Measurements from ENCODE around the gene RAB11FIP4.

RAB11FIP4 gene

GRCh38 chr17:31522987-31523495 is 131.6 kb downstream of the RAB11FIP4 start:
- no peak for TF ChIP-seq CTCF (IDR thresholded peaks at IDR 0.05; ENCODE audit: control extremely low read depth, extremely low read depth, low read depth, missing control alignments)
- POLR2A ChIA-PET = no interaction called here
- CTCF ChIA-PET = interaction anchor here (0.9 to 11.7 kb wide), 12 partner anchors 11 to 319 kb away, joined by 3 to 178 read pairs (median 10); no protein-coding TSS in a partner anchor
- DNase-seq (ENCODE audit: extremely low spot score) = no peak

GRCh38 chr17:31523862-31524730 is 132.6 kb downstream of the RAB11FIP4 start:
- TF ChIP-seq CTCF (IDR thresholded peaks at IDR 0.05; ENCODE audit: control extremely low read depth, extremely low read depth, low read depth, missing control alignments) = no peak
- ChIA-PET POLR2A (no interaction called here), CTCF (interaction anchor here (0.9 to 11.7 kb wide), 21 partner anchors 9 to 319 kb away, joined by 3 to 178 read pairs (median 4); no protein-coding TSS in a partner anchor)
- DNase-seq (ENCODE audit: extremely low spot score) = no peak

GRCh38 chr17:31524926-31525800 is 133.7 kb downstream of the RAB11FIP4 start:
- POLR2A ChIA-PET = no interaction called here
- CTCF ChIA-PET = interaction anchor here (0.6 to 11.7 kb wide), 30 partner anchors 8 to 318 kb away, joined by 3 to 178 read pairs (median 4); no protein-coding TSS in a partner anchor
- peak; percentile 90 for TF ChIP-seq CTCF (IDR thresholded peaks at IDR 0.05; ENCODE audit: control extremely low read depth, extremely low read depth, low read depth, missing control alignments)
- DNase-seq (ENCODE audit: extremely low spot score) = peak; percentile 88

- ChIA-PET CTCF (interaction anchor here (0.7 to 11.7 kb wide), 19 partner anchors 9 to 317 kb away, joined by 3 to 178 read pairs (median 5); no protein-coding TSS in a partner anchor), POLR2A (no interaction called here)
- peak; percentile 14 for TF ChIP-seq CTCF (IDR thresholded peaks at IDR 0.05; ENCODE audit: control extremely low read depth, extremely low read depth, low read depth, missing control alignments)
- no peak for DNase-seq (ENCODE audit: extremely low spot score)
Observed at GRCh38 chr17:31525801-31526549, 134.5 kb downstream of the RAB11FIP4 start.

GRCh38 chr17:31527606-31528005 is 136.1 kb downstream of the RAB11FIP4 start:
- ChIA-PET CTCF (interaction anchor here (1.0 to 11.7 kb wide), 8 partner anchors 7 to 374 kb away, joined by 3 to 178 read pairs (median 6); partner anchors contain the start of gene UTP6), POLR2A (no interaction called here)
- no peak for DNase-seq (ENCODE audit: extremely low spot score)
- no peak for TF ChIP-seq CTCF (IDR thresholded peaks at IDR 0.05; ENCODE audit: control extremely low read depth, extremely low read depth, low read depth, missing control alignments)
